ENCODE measurements around the gene CAPN15.

The CAPN15 gene

GRCh38 chr16:556474-557173 lies 29.1 kb downstream of the CAPN15 start:
- Mint-ChIP-seq H3K4me1 (ENCODE audit: low read depth) (no peaks in the 10 kb centered on the region), H3K36me3 (ENCODE audit: low read depth) (no peaks in the 10 kb centered on the region)

GRCh38 chr16:557463-558297 lies 30.2 kb downstream of the CAPN15 start:
- H3K27ac Mint-ChIP-seq: no peak overlapping the region
- H3K9me3 Mint-ChIP-seq: no peaks in the 10 kb centered on the region
- peaks cover 13% of the 10 kb centered on the region for H3K27me3 Mint-ChIP-seq (ENCODE audit: low read depth)
- H3K4me3 Mint-ChIP-seq: no peak overlapping the region
- H3K4me1 Mint-ChIP-seq (ENCODE audit: low read depth): no peaks in the 10 kb centered on the region
- no peaks in the 10 kb centered on the region for H3K36me3 Mint-ChIP-seq (ENCODE audit: low read depth)

More at GRCh38 chr16:556474-557173, 29.1 kb downstream of the CAPN15 start:
- Mint-ChIP-seq H3K9me3 (no peaks in the 10 kb centered on the region), H3K27ac (no peak overlapping the region), H3K4me3 (no peak overlapping the region), H3K27me3 (ENCODE audit: low read depth) (peaks cover 6% of the 10 kb centered on the region)

DNA sequence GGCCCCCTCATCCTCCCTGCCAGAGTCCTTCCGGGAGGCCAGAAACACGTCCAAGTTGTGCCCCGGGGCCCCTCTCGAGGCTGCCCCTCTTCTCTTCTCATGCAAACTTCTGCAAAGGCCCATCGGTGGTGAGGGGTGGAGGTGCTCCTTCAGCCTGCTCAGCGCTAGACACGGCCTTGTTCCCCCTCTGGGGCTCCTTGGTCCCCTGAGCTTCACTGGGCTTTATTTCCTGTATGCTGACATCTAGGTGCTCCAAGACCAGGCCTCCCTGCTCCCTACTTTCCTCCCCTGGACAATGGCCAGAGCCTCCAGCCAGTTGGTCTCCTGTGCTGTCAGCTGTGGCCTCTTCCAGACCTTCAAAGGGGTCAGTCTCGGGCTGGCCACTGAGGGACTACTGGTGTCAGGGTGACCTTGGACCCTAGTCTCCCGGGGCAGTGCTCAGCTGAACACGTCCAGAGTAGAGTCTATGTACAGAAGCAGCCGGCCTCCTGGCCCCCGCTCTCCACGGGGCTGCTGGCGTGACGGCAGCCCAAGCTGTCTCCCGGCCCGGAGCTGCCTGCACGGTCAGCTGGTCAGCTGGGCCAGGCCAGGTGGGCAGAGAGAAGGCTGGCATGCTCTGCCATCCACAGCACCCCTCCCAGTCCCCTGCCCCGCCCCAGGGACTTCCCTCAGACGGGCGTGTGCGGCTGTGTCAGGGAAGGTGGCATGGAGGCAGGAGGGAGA lies 30.9 kb downstream of the CAPN15 start:
- Mint-ChIP-seq H3K4me3 (no peak overlapping the region), H3K4me1 (ENCODE audit: low read depth) (no peaks in the 10 kb centered on the region), H3K9me3 (no peaks in the 10 kb centered on the region), H3K27ac (no peak overlapping the region), H3K27me3 (ENCODE audit: low read depth) (peaks cover 15% of the 10 kb centered on the region), H3K36me3 (ENCODE audit: low read depth) (no peaks in the 10 kb centered on the region)

DNA sequence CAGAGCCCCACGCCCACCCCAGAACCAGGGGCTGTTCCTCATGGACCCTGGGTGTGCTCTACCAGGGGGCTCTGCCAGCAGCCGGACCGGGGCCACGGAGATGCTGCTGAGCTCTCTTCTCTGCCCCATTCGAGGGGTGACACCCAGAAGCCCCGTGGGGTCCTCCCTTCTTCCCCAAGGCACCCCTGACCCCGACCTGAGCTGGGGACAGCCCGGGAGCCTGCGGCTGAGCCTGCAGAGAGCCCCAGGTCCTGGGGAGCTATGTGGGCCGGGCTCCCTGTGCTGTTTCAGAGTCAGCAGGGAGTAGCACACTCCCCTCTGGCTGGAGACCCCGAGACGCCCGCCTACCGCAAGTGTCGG lies 31.5 kb downstream of the CAPN15 start:
- Mint-ChIP-seq H3K27ac (no peak overlapping the region), H3K36me3 (ENCODE audit: low read depth) (no peaks in the 10 kb centered on the region), H3K27me3 (ENCODE audit: low read depth) (peaks cover 15% of the 10 kb centered on the region), H3K4me1 (ENCODE audit: low read depth) (no peaks in the 10 kb centered on the region), H3K9me3 (no peaks in the 10 kb centered on the region), H3K4me3 (no peak overlapping the region)

- Mint-ChIP-seq H3K27me3 (ENCODE audit: low read depth) (peaks cover 15% of the 10 kb centered on the region), H3K4me3 (no peak overlapping the region), H3K27ac (no peak overlapping the region), H3K4me1 (ENCODE audit: low read depth) (no peaks in the 10 kb centered on the region), H3K9me3 (no peaks in the 10 kb centered on the region), H3K36me3 (ENCODE audit: low read depth) (no peaks in the 10 kb centered on the region)
Observed at GRCh38 chr16:559411-560203, 32.1 kb downstream of the CAPN15 start.

DNA sequence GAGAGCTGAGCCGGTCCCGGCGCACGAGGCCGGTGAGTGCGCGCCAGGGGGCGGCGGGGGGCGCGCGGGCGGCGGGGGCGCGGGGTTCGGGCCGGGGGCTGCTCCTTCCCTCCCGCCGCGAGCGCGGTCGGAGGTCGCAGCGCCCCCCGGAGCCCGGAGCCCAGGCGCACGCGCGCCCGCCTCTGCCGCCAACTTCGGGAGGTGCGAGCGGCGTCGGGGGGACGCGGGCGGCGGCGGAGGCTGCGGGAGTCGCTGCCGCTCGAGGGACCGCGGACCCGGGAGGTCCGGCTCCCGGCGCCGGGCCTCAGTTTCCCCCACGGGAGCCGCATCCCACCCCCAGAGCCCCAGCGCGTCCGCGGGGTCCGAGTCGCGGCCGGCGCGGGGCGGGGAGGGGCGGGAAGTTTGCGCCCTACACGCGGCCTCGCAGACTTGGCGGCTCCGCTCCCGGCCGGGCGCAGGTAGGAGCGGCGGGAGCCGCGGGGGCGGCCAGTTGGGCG lies 32.7 kb downstream of the CAPN15 start, which contains the start of gene PRR35:
Gene PRR35, plus strand, starts transcription at position 191 of the 497 bp plus-strand sequence. CDS start 2,901 bp downstream, outside the sequence.
- Mint-ChIP-seq H3K27me3 (ENCODE audit: low read depth) (peaks cover 15% of the 10 kb centered on the region), H3K36me3 (ENCODE audit: low read depth) (no peaks in the 10 kb centered on the region), H3K9me3 (no peaks in the 10 kb centered on the region), H3K4me1 (ENCODE audit: low read depth) (no peaks in the 10 kb centered on the region), H3K4me3 (no peak within 1 kb of the TSS), H3K27ac (no peak within 1 kb of the TSS)

- peaks cover 15% of the 10 kb centered on the region for H3K27me3 Mint-ChIP-seq (ENCODE audit: low read depth)
Observed at GRCh38 chr16:560701-561412, 33.3 kb downstream of the CAPN15 start.

GRCh38 chr16:561413-561794 lies 33.9 kb downstream of the CAPN15 start:
- Mint-ChIP-seq H3K27ac (no peak overlapping the region), H3K4me3 (no peak overlapping the region), H3K4me1 (ENCODE audit: low read depth) (no peaks in the 10 kb centered on the region), H3K36me3 (ENCODE audit: low read depth) (no peaks in the 10 kb centered on the region), H3K27me3 (ENCODE audit: low read depth) (peaks cover 15% of the 10 kb centered on the region), H3K9me3 (no peaks in the 10 kb centered on the region)

More at GRCh38 chr16:560701-561412, 33.3 kb downstream of the CAPN15 start:
- Mint-ChIP-seq H3K36me3 (ENCODE audit: low read depth) (no peaks in the 10 kb centered on the region), H3K9me3 (no peaks in the 10 kb centered on the region), H3K4me1 (ENCODE audit: low read depth) (no peaks in the 10 kb centered on the region), H3K27ac (no peak overlapping the region), H3K4me3 (no peak overlapping the region)

DNA sequence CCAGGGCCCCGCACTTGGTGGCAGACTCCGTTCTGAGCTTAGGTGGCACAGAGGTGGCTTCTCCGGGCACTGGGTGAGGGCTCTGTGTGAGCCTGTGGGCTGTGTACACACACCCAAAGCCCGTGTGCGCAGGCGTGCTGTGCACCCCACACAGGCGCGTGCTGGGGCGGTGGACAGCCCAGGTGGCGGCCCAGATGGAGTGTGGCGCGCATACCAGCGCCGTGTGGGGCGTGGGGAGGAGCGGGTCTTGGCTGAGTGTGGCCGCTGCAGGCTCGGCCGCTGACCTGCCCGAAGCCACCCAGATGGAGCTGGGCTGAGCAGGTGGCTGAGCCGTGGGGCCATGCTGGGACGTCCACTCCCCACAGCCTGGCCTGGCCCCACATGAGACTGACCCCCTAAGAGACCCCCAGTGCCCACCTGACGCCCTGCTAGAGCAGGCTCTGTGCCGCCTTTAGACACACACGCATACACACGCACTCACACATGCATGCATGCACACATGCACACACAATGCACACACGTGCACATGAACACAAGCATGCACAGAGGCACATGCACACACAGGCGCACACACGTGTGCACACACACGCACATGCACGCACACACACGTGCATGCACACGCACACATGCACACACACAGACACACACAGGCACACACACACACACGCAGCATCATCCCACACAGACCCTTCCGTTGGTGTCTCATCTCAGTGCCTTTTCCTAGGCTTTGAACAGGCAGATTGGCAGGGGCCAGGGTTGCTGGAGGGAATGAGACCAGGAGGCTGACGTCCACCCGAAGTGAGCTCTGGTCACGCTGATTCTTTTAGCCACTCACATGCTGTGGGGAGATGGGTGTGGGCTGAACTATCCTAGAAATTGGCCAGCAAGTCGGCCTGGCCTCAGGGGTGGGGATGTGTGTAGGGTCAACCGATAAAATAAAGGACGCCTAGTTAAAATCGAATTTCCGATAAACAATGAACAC lies 34.7 kb downstream of the CAPN15 start:
- peaks cover 2% of the 10 kb centered on the region for H3K4me1 Mint-ChIP-seq (ENCODE audit: low read depth)
- H3K36me3 Mint-ChIP-seq (ENCODE audit: low read depth): no peaks in the 10 kb centered on the region
- H3K4me3 Mint-ChIP-seq: no peak overlapping the region
- H3K27me3 Mint-ChIP-seq (ENCODE audit: low read depth): peaks cover 15% of the 10 kb centered on the region
- no peak overlapping the region for H3K27ac Mint-ChIP-seq
- H3K9me3 Mint-ChIP-seq: no peaks in the 10 kb centered on the region

- Mint-ChIP-seq H3K36me3 (ENCODE audit: low read depth) (no peaks in the 10 kb centered on the region), H3K27ac (no peak overlapping the region), H3K4me1 (ENCODE audit: low read depth) (peaks cover 2% of the 10 kb centered on the region), H3K9me3 (no peaks in the 10 kb centered on the region), H3K4me3 (no peak overlapping the region), H3K27me3 (ENCODE audit: low read depth) (peaks cover 15% of the 10 kb centered on the region)
Observed at GRCh38 chr16:563072-563644, 35.6 kb downstream of the CAPN15 start.

DNA sequence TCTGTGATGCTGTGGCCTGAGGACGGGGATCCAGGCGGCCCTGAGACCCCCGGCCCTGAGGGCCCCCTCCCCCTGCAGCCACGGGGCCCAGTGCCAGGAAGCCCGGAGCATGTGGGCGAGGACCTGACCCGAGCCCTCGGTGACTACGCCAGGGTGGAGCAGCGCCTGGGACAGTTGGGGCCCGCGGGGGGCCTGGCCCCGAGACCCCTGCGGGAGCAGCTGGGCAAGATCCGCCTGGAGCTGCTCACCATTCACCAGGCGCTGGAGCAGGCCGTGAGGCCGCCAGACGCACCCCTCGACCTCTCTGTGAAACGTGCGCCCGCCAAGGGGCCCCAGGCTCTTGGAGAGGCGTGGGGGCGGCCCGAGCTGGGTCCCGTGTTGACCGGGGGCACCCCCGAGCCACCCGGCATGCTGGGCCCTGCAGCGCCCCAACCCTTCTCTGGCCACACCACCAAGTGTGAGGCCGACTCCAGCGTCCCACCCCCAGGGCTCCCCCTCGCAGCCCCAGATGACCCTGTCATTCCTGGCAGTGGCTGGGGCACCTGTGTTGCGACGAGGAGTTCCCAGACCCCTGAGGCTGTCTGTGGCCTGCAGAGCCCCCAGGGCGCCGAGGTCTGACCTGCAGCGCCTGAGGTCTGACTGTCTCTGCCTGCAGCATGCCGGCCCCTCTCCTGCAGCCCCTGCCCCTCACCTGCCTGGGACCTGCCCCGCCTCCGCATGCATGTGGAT lies 37.3 kb downstream of the CAPN15 start:
- peaks cover 6% of the 10 kb centered on the region for H3K4me1 Mint-ChIP-seq (ENCODE audit: low read depth)
- H3K27me3 Mint-ChIP-seq (ENCODE audit: low read depth): peaks cover 11% of the 10 kb centered on the region
- H3K27ac Mint-ChIP-seq: no peak overlapping the region
- no peaks in the 10 kb centered on the region for H3K36me3 Mint-ChIP-seq (ENCODE audit: low read depth)
- no peak overlapping the region for H3K4me3 Mint-ChIP-seq
- H3K9me3 Mint-ChIP-seq: no peaks in the 10 kb centered on the region

Data from T-helper 1 cell treated with Interleukin-12 subunit alpha and Interleukin-12 subunit beta and Interleukin-4 antibody, amounts not matched to agents 30 μg/mL and 1 μg/mL, for 36 hours (primary cell).